ENCODE data around the gene AP3B2. TPM values are rescaled to one million over a fixed set of nuclear protein-coding genes. Genes with fewer than 3 reads are reported as not detected.
A peak's percentile ranks its signal among the peaks of the same experiment; 100 is the strongest.

Gene AP3B2
- total RNA-seq, 2 donors from 2014 or later = 5.4 to 9.3 TPM

DNA sequence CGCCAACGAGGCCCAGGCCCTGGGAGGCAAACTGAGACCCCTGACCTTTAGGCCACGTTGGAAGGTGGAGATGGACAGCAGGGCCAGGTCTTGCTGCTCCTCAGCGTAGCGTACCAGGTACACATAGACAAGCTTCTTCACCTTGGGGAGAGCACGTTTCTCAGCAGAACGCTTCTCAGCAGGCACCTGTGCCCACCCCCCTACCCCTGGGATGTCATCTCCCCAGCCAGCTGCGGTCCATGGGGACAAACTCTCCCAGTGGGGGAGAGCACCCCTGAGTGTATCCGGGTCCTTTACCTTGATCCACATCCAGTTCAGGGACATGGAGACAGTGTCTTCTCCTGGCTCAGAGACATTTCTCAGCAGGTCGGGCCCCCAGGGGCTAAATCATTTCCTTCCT lies 21.0 kb downstream of the AP3B2 start:
- 91% methylated on average over 10 of the region's 10 CpGs for WGBS
- Histone ChIP-seq H3K36me3 (no peaks in the 10 kb centered on the region), H3K27me3 (replicated peaks; ENCODE audit: insufficient read depth) (no peaks in the 10 kb centered on the region), H3K27ac (no peak overlapping the region), H3K9me3 (no peaks in the 10 kb centered on the region), H3K4me1 (replicated peaks) (no peaks in the 10 kb centered on the region), H3K4me3 (no peak overlapping the region)
- TF ChIP-seq POLR2A (IDR thresholded peaks at IDR 0.05) (no peak), POLR2AphosphoS5 (IDR thresholded peaks at IDR 0.05) (no peak)
- TF ChIP-seq, protein P1, sequence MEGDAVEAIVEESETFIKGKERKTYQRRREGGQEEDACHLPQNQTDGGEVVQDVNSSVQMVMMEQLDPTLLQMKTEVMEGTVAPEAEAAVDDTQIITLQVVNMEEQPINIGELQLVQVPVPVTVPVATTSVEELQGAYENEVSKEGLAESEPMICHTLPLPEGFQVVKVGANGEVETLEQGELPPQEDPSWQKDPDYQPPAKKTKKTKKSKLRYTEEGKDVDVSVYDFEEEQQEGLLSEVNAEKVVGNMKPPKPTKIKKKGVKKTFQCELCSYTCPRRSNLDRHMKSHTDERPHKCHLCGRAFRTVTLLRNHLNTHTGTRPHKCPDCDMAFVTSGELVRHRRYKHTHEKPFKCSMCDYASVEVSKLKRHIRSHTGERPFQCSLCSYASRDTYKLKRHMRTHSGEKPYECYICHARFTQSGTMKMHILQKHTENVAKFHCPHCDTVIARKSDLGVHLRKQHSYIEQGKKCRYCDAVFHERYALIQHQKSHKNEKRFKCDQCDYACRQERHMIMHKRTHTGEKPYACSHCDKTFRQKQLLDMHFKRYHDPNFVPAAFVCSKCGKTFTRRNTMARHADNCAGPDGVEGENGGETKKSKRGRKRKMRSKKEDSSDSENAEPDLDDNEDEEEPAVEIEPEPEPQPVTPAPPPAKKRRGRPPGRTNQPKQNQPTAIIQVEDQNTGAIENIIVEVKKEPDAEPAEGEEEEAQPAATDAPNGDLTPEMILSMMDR (IDR thresholded peaks at IDR 0.05) = no peak
- DNase-seq (ENCODE audit: low spot score) = no peak
- intact Hi-C loops (cut with DNase I) = no loop called here

DNA sequence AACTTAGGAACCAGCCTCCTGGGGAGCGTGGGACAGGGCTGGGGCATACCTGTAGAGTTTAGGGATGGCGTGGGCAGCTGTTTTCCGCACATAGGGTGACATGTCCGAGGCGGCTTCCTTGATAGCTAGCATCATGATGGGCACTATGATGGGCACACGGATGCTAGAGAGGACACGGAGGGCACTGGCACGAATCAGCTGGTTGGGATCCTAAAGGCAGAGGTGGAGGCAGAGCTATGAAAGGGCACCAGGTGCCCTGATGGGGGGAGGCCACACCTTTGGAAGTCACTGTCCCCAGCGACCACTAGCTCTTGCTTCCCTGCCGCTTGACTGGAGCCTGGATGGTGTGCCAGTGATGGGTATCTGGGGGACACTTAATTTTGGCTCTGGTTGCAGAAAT lies 28.3 kb downstream of the AP3B2 start:
- Histone ChIP-seq H3K4me1 (replicated peaks) (no peaks in the 10 kb centered on the region), H3K36me3 (no peaks in the 10 kb centered on the region), H3K27ac (no peak overlapping the region), H3K9me3 (no peaks in the 10 kb centered on the region), H3K27me3 (replicated peaks; ENCODE audit: insufficient read depth) (no peaks in the 10 kb centered on the region), H3K4me3 (no peak overlapping the region)
- 89% methylated on average over 10 of the region's 10 CpGs for WGBS
- no peak for DNase-seq (ENCODE audit: low spot score)
- TF ChIP-seq, protein P1 (IDR thresholded peaks at IDR 0.05) = no peak
- TF ChIP-seq POLR2AphosphoS5 (IDR thresholded peaks at IDR 0.05) (no peak), POLR2A (IDR thresholded peaks at IDR 0.05) (no peak)
- intact Hi-C loops (cut with DNase I) = no loop called here

DNA sequence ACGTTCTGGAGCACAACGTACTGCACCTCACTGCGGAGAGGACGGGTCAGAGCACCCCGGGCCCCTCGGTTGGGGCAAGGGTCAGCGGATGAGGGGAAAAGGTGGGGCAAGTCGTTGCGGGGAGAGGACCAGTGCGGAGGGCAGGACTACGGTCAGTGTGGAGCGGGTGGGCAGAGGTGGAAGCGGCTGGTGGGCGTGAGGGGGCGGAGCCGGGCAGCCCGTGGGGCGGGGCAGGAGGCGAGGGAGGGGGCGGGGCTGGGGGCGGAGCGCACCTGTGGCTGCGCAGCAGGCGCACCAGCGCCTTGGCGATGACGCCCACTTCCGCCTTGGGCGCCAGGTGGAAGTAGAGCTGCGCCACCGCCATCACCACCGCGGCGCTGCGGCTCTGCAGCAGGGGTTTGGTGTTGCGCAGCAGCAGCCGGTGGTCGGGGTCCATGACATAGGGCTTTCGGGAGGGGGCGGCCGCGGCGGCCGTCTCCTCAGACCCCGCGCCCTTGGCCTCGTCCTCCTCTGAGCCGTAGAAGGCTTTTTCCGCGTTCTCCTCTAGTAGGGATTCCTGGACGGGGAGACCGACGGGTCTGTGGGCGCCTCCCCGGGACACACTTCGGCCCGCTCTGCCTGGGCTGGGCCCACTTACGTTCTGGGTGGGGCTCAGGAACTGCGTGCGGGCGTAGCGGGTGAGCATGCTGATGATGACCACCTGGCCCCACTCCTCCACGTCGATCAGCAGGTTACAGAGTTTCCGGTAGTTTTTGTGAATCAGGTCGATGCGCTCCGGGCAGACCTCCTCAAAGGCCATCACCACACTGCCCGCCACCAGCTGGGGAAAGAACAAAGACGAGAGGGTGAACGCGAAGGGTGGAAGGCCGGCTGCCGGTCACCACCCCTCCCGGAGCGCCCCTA lies 29.2 kb downstream of the AP3B2 start:
- peak overlapping the region; percentile 61 to 67 for H3K4me3 ChIP-seq
- no peaks in the 10 kb centered on the region for H3K4me1 ChIP-seq (replicated peaks)
- intact Hi-C loops (cut with DNase I) = no loop called here
- DNase-seq (ENCODE audit: low spot score) = peak; percentile 81
- WGBS = 2% methylated on average over 56 of the region's 76 CpGs
- H3K27me3 ChIP-seq (replicated peaks; ENCODE audit: insufficient read depth) = no peaks in the 10 kb centered on the region
- TF ChIP-seq POLR2A (IDR thresholded peaks at IDR 0.05) (peak; percentile 81), POLR2AphosphoS5 (IDR thresholded peaks at IDR 0.05) (peak; percentile 85)
- TF ChIP-seq, protein P1 (IDR thresholded peaks at IDR 0.05) = peak in 1 of 4 experiments; percentile 48
- peak overlapping the region; percentile 65 to 75 for H3K27ac ChIP-seq
- no peaks in the 10 kb centered on the region for H3K9me3 ChIP-seq
- H3K36me3 ChIP-seq = no peaks in the 10 kb centered on the region

DNA sequence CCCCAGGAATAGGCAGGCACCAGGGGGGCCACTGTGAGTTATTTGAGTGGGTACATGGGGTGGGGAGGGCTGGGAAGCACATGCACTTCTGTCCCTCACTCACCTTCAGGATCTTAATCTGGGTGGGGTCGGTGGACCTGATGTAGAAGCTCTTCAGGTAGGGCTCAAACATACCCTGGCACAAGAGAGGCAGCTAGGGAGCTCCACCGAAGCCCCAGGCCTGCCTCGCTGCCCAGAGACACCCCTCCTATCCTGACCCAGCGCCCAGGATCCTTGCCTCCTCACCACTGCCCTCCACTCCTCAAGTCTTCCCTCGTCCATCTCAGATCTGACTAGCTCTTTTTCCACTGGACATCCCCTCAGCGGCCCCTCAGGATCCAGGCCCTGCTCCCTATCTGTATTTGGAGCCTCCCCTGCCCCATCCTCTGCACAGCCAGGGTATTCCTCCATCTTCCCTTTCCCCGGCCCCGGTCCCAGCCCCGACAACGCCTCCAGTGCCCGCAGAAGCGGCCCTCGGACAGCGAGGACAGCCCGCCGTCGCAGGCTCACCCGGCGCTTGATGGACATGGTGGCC lies 30.0 kb downstream of the AP3B2 start:
- Histone ChIP-seq H3K4me1 (replicated peaks) (no peaks in the 10 kb centered on the region), H3K36me3 (no peaks in the 10 kb centered on the region), H3K4me3 (peak overlapping the region; percentile 61 to 67), H3K27me3 (replicated peaks; ENCODE audit: insufficient read depth) (no peaks in the 10 kb centered on the region), H3K27ac (peak overlapping the region; percentile 65 to 75), H3K9me3 (no peaks in the 10 kb centered on the region)
- intact Hi-C loops (cut with DNase I) = no loop called here
- WGBS = 31% methylated on average over 19 of the region's 19 CpGs
- TF ChIP-seq POLR2AphosphoS5 (IDR thresholded peaks at IDR 0.05) (no peak), POLR2A (IDR thresholded peaks at IDR 0.05) (no peak)
- TF ChIP-seq, protein P1 (IDR thresholded peaks at IDR 0.05) = no peak
- DNase-seq (ENCODE audit: low spot score) = no peak
